ENCODE results near the gene ZBTB20.

- TF ChIP-seq FOXP2 (optimal IDR thresholded peaks at IDR 0.05; ENCODE audit: borderline replicate concordance, extremely low read depth, extremely low read length, insufficient read depth) (no peak), POLR2AphosphoS5 (IDR thresholded peaks at IDR 0.05; ENCODE audit: low read depth, low read length) (no peak)
These were observed 852.1 kb downstream of the ZBTB20 start for GRCh38 chr3:114294940-114295480.
